Measurements from ENCODE around the gene GPR142.

Gene GPR142

DNA sequence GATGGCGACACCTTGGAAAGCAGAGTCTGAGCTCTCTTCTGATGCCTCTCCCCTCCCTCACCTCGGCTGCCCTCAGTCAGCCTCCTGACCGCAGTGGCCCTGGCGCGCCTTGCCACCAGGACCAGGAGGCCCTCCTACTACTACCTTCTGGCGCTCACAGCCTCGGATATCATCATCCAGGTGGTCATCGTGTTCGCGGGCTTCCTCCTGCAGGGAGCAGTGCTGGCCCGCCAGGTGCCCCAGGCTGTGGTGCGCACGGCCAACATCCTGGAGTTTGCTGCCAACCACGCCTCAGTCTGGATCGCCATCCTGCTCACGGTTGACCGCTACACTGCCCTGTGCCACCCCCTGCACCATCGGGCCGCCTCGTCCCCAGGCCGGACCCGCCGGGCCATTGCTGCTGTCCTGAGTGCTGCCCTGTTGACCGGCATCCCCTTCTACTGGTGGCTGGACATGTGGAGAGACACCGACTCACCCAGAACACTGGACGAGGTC, 4.4 kb downstream of the GPR142 start:
- no peak for DNase-seq

DNA sequence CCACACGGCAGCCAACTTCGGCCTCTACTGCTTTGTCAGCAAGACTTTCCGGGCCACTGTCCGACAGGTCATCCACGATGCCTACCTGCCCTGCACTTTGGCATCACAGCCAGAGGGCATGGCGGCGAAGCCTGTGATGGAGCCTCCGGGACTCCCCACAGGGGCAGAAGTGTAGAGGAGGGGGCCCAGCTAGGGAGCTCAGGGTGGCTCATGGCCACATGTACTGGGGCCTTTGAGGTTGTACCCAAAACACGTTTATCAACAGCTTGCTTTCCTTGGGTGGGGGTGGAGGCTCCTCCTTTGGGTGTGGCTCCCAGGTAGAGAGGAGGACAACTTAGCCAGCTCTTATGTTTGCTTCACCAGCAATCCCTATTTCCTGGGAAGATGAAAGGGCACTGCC, 5.1 kb downstream of the GPR142 start:
- DNase-seq, result no peak

DNA sequence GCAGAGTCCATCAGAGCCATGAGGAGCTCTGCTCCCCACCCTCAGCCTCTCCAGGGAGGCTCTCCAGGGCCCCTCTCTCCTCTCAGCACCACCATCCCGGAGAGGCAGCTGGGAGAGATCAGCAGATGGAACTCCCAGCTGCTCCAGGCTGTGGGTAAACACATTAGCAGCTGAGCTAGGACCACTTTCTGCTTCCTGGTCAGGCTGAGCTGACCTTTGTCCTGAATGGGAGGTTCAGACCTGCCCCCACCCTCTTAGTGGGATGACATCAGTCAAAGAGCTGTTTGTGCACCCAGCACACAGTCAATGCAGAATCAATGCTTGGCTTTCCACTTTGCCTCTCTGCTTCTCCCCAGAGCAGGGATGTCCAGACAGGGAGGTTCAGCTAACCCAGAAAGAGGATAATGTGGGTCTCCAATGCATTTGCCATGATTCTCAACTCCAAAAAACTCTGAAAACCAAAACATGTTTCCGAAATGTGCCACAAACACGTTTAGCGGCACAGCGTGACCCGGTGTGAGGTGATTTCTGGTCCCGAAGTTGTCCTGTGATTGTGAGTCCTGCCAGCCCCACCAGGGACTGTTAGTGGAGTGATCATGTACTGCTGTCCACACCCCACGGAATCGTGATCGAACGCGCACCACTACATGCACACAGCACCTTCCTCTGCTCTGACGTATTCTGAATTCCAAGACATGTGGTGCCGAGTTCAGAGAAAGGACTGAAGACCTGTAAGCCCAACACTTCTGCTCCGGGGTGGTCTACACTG, 6.7 kb downstream of the GPR142 start:
- DNase-seq, result no peak

DNA sequence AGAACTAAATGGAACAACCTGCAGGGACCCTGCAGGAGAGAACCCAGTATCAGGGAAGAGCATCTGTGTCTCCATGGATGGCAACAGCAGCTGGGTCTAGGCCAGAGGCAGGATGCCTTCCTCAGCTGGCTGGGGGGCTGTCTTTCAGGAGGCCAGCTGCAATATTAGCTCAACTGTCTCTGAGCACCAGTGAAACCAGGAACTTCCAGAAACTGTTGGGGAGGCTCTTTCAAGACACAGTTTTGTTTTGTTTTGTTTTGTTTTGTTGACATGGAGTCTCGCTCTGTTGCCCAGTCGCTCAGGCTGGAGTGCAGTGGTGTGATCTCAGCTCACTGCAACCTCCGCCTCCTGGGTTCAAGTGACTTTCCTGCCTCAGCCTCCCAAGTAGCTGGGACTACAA, 7.6 kb downstream of the GPR142 start:
- DNase-seq, result no peak

DNA sequence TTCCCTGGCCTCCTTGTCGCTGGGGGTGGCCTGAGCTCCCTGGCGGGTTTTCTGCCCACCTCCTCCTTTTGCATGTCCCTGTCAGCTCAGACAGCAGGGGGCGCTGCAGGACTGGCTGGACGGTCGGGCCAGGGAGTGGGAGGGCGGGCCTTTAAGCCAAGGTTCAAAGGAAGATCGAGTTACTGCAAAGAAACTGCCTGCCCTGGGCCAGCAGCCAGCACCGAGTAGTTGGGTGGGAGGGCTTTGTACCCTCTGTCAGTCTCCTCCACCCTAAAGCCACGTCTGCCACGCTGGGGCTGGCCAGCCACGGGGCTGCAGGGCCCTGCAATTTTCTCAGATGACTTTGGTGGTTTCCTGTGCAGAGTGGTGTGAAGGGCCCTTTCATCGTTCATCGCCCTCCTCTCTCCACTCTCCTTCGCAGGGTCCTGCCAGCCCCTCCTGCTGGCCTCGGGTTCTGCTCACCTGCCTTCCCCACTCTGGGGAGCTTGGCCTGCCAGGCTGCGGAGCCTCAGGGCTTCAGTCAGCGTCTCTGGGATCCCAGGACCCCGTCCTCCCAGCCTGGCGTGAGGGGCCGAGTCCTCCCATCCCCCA, 12.3 kb downstream of the GPR142 start:
- peak; percentile 82 to 86 for DNase-seq

DNA sequence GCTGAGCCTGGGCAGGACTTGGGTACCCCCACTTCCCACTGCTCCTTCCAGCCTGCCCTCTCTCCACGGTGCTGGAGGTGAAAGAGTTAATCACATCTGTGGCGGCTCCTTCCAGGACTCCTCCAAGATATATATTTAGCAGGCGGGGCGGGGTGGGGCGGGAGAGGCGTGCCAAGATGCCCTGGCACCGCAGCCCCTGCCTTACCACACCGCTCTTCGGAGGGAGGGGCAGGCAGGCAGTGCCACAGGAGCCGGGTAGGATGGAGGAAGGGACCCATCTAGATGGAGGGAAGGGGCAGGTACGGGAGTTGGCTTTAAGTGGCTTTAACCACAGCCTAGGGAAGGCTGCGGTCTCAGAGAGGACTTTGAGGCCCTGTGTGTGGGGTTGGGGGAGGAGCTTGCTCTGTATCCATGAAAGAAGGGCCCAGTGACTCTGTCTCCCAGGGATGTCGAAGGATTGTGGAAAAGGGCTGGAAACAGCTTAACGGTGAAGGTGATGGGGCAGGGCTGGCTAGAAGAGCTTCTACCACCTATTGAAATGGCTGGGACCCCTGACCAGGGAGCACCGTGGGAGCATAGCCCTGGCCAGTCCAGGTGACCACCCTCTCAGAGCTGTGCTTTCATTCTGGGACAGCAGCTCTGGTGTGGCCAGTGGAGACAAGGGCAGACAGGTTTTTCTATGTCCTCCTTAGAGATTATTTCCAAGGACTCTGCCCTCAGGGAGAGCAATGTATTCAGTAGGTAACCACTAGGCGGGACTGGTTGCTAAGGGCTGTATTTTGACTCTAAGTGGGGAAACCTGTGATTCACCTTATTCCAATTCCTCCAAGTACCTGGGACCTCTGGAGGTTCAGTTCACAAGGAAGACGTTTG, 13.0 kb downstream of the GPR142 start:
- no peak for DNase-seq

DNA sequence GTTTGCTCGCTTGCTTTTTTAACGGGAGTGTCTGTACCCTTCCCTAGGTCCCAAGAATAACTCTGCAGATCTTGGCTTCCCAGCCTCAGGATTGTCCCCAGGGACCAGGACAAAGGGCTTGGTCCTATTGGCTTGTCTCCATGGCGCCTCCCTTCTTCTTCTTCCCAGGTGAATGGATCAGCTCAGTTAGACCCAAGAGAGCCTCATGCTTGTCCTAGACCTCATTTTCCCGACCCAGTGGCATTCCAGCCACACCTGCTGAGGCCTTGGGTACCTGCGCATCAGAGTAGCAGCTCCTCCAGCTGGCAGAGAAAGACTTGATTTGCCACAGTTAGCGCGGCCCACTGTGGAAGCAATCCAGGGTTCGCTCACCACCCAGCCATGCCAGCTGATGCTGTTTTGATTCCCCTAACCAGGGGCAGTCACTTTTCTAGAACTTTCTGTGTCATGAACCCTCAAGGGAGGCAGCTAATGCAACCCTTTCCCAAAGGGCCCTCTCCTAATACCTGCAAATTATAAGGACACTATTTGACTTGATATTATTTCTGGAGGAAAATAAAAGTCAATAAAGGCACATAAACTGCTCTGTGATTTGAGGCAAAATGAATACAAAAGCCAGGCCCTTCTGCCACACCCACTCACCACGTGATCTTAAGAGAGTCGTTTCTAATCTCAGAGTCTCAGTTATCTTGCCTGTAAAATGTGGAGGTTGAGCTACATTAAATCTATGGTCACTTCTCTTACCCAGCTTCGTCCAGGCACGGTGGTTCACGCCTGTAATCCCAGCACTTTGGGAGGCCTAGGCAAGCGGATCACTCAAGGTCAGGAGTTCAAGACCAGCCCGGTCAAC, 13.9 kb downstream of the GPR142 start:
- no peak for DNase-seq

DNA sequence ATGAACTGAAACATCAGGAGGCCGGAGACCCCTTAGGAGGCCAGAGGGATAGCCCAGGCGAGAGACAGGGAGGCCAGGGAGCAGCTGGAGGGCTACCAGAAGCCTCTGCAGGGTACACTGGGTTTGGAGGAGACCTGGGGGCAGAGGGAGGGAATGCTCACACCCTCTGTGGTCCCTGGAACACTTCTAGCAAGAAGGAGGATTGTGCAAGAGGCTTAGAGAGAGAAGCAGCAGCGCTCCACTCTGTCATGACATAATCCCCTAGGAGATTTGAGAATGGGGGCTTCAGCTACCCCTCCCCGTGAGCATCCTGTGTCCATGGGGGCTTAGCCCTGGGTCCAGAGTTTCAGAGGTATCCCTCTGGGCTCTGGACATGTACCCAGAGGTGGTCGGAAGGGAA, 15.8 kb downstream of the GPR142 start:
- no peak for DNase-seq

DNA sequence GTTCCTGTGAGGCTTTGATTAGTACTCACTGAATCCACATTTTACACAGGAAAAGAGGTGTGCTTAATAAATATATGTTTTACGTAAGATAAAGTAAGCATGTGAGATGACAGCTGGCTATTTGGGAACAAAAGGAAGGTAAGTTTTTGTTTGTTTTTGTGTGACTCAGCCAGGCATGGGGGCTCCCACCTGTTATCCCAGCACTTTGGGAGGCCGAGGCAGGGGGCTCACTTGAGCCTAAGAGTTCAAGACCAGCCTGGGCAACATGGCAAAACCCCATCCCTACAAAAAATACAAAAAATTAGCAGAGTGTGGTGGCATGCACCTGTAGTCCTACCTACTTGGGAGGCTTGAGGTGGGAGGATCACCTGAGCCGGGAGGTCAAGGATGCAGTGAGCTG, 17.9 kb downstream of the GPR142 start:
- no peak for DNase-seq

DNA sequence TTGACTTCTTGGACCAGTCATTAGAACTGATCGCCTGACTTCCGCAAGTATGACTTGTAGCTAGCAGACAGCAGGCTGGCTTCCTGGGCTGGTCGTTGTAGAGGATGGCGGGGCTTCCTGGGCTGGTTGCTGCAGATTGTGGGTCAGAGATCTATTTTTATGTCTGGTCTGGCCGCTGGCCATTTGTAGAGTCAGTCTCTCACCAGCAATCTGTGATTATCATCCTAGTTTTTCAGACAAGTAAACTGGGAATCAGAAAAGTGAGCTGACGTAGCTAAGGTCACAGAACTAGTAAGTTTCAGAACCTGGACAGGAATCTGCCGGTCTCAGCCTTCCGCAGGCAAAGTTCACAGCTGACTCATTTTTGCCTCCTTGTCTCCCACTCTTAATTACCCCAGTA, 19.1 kb downstream of the GPR142 start:
- DNase-seq, result no peak

DNA sequence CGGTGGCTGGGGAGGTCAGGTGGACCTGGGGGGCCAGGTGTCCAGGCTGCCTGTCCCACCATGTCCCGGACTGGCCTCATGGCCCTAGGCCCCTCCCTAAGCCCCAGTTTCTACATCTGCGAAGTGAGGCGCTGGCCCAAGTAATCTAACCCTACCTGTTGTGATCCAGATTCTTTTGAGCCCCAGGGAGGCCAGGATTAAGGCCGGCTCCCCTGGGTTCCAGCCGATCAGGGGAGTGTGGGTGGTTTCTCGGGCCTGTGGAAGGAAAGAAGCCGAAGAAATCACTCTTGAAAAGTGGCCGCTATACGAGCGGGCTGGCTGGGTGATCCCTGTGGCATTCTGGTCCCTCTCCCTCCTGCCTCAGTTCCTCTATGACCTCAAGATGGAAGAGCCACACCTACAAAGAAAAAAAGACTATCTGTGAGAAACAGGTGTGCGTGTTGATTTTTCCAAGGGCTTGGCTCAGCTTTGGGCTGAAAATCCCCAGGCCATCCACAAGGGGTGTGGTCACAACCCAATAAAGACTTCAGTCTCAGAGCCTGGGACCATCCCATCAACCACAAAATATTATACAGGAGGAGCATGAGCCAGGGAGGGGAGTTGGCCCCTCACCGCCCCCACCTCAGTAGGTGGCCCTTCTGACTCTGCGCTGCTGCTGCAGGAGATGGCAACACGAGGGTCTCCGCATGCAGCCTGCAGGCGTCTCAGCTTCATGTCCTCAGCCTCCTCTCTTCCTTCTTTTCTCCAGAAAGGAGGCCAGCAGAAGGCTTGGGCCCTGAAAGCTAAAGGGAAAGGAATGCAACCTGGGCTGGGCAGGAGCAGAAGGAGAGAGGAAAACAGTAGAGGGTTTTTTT, 20.3 kb downstream of the GPR142 start:
- DNase-seq, result no peak

DNA sequence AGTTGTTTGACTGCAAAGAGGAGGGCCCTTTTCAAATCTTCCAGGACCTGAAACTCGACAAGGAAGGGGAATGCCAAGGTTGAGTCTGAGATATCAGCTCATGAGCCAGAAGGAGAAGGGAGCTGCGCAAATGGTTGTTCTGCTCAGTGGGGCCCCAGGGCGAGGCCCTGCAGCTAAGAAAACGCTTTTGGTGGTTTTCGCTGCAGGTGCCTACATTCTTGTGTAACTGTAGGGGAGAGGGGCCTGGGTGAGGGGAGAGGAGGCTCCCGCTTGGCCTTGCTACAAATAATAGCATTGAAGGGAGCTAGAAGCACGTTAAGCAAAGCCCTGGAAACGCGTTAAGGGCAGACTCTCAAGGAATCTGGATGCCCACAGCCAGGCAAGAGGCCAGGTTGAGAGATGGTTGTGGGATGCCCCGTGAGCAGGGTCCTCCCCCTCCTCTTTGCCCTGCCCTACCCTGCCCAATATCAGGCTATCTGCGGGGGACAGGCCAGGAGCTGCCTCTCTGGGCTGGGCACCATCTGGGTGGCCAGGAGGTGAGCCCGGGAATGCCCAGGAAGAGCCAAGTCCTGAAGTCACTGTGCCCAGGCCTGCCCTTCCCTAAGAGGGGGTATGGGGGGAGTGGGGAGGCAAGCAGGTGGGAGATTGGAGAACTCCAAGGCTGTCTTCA, 21.9 kb downstream of the GPR142 start:
- no peak for DNase-seq

DNA sequence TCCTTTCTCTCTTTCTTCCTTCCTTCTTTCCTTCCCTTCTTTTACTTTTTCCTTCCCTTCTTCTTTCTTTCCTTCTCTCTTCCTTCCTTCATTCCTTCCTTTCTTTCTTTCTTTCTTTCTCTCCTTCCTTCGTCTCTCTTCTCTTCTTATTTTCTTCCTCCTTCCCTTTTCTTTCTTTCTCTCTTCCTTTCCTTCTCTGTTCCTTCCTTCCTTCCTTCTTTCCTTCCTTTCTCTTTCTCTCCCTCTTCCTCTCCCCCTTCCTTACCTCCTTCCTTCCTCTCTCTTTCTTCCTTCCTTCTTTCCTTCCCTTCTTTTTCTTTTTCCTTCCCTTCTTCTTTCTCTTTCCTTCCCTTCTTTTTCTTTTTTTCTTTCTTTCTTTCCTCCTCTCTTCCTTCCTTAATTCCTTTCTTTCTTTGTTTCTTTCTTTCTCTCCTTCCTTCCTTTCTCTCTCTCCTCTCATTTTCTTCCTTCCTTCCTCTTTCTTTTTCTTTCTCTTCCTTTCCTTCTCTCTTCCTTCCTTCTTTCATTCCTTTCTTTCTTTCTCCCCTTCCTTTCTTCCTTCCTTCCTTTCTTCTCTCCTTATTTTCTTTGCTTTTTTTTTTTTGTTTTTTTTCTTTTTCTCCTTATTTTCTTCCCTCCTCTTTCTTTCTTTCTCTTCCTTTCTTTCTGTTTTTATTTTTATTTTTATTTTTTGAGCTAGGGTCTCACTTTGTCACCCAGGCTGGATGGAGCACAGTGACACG, 22.8 kb downstream of the GPR142 start:
- no peak for DNase-seq

DNA sequence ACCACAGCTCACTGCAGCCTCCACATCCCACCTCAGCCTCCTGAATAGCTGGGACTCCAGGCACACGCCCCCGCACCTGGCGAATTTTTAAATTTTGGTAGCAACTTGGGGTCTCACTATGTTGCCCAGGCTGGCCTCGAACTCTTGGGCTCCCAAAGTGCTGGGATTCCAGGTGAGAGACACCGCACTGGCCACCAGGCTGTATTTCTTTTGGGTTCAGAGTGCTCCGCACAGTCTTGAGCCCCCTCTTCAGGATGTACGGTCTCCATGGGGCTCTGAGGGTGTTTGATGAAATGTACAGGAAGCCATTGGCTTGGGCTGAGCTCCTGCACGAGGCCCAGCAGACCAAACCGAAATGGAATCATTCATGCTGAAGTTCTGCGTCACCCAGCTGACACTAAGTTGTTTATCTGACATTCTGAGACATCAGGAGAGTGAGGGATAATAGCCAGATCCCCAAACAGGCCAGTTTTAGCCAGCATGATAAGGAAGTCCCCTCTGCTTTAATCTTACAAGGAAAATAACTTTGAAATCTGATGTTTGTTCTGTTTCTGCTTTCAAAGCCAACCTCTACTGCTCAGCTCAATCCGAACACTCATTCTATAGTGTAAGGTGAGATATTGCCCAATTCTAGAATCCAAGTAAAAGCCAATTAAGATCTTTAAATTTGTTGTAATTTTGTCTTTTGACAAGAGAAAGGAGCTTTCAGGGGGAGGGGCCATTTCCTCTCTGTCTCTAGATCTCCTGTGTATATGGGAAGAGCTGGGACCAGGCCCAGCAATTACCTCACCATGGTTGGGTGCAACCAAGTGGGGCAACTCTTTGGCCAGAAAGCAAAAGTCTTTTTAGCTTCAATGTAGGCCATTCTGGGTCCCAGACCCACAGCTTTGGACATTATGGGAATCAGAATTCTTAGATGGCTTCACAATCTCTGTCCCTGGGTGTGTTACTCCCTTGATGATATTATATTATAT, 23.7 kb downstream of the GPR142 start:
- no peak for DNase-seq

DNA sequence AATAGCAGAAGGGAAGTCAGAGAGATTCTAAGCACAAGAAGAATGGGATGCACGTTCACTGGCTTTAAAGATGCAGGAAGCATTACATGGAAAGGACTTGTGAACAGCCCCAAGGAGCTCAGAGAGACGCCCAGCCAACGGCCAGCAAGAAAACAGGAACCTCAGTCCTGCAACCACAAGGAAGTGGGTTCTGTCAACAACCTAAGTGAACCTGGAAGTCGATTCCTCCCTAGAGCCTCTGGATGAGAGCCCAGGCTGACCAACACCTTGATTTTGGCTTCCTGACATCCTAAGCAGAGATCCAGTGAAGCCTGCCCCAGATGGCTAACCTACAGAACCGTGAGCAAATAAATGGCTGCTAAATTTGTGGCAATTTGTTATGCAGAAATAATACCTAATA, 24.5 kb downstream of the GPR142 start:
- DNase-seq, result peak; percentile 42 to 45

DNA sequence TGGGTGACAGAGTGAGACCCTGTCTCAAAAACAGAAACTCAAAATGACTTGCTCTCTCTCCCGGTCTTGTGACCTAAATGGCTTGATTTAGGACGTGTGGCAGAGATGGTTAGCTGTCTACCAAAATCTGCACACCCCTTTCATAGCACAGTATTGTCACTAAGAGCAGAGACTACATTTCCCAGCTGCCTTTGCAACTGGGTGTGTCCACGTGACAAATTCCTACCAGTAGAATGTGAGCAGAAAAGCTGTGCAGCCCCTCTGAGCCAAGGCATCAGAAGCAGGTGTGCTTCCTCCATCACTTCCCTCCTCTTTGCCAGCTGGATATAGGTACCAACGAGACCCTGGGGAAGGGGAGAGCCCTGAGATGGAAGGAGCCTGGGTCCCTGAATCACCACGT, 25.5 kb downstream of the GPR142 start:
- DNase-seq, result no peak

DNA sequence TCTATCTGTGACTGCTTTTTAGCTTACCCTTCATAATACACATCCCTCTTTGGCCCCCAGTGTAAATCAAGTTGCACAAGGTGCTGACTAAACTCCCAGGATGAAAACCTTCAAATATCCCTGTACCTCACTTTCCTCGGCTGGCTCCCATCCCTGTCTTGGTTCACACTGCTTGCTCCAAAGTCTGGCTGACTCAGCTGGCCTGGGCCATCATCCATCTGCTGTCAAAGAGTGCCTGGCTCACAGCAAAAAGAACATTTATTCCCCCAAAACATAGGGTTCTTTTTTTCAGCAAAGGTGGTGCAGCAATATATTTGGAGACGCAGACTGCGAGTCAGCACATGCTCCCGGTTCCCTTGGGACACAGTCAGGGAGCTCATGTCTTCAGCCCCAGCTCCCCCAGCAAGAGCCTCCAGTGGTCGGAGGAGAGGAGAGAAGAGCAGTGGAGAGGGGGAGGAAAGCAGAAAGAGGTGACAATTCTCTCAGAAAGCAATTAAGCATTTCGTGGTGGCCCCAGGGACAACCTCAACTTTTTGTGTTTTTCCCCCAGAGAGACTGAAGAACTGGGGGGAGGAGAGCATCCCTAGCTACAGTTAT, 26.1 kb downstream of the GPR142 start:
- DNase-seq, result no peak

DNA sequence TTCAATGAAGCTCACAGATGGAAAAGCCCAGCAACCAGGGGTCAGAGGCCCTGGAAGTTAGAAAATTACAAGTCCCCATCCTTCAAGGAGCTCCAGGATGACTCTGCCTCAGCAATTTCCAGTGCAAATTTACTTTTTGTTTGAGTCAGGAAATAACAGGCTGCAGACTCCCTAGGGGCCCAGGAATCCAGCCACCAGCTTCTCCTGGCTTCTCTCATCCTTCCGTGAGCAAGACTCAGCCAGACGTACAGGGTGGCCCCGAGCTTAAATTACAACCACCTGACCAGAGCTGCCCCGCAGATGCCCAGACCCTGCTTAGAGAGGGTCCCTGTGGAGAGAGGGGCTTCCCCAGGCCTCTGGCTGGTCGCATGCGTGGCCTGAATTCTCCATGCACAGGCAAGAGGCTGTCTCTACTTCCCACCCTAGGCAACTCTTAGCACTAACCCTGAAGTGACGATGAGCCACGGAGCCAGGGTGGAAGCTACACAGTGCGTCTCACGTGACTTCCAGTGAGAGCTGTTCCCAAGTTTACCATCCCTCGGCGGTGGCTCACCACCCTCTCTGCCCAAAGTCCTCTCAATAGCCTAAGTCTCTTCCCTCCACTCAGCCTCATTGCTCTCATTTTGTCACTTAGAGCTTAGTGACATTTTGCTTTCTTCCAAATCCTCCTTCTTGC, 27.1 kb downstream of the GPR142 start:
- DNase-seq, result no peak
